ENCODE results near the gene ARL5C.
"Not testable (repeated sequence)": the region's sequence is repeated elsewhere in the genome, so short reads cannot be mapped to it uniquely, and the experiment has no call there.

The ARL5C gene

GRCh38 chr17:39194089-39194984, 28.4 kb upstream of the ARL5C start:
- peak; percentile 72 for DNase-seq (ENCODE audit: low read depth)

GRCh38 chr17:39193346-39193745, 27.4 kb upstream of the ARL5C start:
- DNase-seq (ENCODE audit: low read depth): no peak

- no peak for DNase-seq (ENCODE audit: low read depth)
Measured at GRCh38 chr17:39192901-39193300, 26.9 kb upstream of the ARL5C start.

- no peak for DNase-seq (ENCODE audit: low read depth)
Measured at GRCh38 chr17:39191750-39192510, 26.0 kb upstream of the ARL5C start.

- no peak for DNase-seq (ENCODE audit: low read depth)
Measured at GRCh38 chr17:39187152-39187830, 21.3 kb upstream of the ARL5C start.

- no peak for DNase-seq (ENCODE audit: low read depth)
Measured at GRCh38 chr17:39186481-39187002, 20.6 kb upstream of the ARL5C start.

GRCh38 chr17:39183720-39184119, 17.8 kb upstream of the ARL5C start:
- DNase-seq (ENCODE audit: low read depth): no peak

GRCh38 chr17:39183045-39183444, 17.1 kb upstream of the ARL5C start:
- no peak for DNase-seq (ENCODE audit: low read depth)

- DNase-seq (ENCODE audit: low read depth): no peak
Measured at GRCh38 chr17:39181303-39181702, 15.3 kb upstream of the ARL5C start.

- DNase-seq (ENCODE audit: low read depth): peak; percentile 56
Measured at GRCh38 chr17:39178536-39178935, 12.6 kb upstream of the ARL5C start.

GRCh38 chr17:39177256-39177655, 11.3 kb upstream of the ARL5C start:
- DNase-seq (ENCODE audit: low read depth): no peak

- peak; percentile 46 for DNase-seq (ENCODE audit: low read depth)
Measured at GRCh38 chr17:39175695-39176093, 9.7 kb upstream of the ARL5C start.

- peak; percentile 74 for DNase-seq (ENCODE audit: low read depth)
Measured at GRCh38 chr17:39174920-39175694, 9.1 kb upstream of the ARL5C start.

GRCh38 chr17:39173526-39174274, 7.7 kb upstream of the ARL5C start:
- DNase-seq (ENCODE audit: low read depth): no peak

- DNase-seq (ENCODE audit: low read depth): no peak
Measured at GRCh38 chr17:39173080-39173479, 7.1 kb upstream of the ARL5C start.

GRCh38 chr17:39171933-39172332, 6.0 kb upstream of the ARL5C start:
- DNase-seq (ENCODE audit: low read depth): no peak

- no peak for DNase-seq (ENCODE audit: low read depth)
Measured at GRCh38 chr17:39170558-39170957, 4.6 kb upstream of the ARL5C start.

GRCh38 chr17:39170109-39170508, 4.1 kb upstream of the ARL5C start:
- DNase-seq (ENCODE audit: low read depth): no peak

GRCh38 chr17:39169518-39169917, 3.6 kb upstream of the ARL5C start:
- DNase-seq (ENCODE audit: low read depth): no peak

- no peak for DNase-seq (ENCODE audit: low read depth)
Measured at GRCh38 chr17:39169101-39169500, 3.1 kb upstream of the ARL5C start.

GRCh38 chr17:39168503-39168902, 2.5 kb upstream of the ARL5C start:
- not testable (repeated sequence) for DNase-seq (ENCODE audit: low read depth)
